ENCODE measurements around the gene IRGQ.
"Not testable (repeated sequence)": the region's sequence is repeated elsewhere in the genome, so short reads cannot be mapped to it uniquely, and the experiment has no call there.

IRGQ gene

DNA sequence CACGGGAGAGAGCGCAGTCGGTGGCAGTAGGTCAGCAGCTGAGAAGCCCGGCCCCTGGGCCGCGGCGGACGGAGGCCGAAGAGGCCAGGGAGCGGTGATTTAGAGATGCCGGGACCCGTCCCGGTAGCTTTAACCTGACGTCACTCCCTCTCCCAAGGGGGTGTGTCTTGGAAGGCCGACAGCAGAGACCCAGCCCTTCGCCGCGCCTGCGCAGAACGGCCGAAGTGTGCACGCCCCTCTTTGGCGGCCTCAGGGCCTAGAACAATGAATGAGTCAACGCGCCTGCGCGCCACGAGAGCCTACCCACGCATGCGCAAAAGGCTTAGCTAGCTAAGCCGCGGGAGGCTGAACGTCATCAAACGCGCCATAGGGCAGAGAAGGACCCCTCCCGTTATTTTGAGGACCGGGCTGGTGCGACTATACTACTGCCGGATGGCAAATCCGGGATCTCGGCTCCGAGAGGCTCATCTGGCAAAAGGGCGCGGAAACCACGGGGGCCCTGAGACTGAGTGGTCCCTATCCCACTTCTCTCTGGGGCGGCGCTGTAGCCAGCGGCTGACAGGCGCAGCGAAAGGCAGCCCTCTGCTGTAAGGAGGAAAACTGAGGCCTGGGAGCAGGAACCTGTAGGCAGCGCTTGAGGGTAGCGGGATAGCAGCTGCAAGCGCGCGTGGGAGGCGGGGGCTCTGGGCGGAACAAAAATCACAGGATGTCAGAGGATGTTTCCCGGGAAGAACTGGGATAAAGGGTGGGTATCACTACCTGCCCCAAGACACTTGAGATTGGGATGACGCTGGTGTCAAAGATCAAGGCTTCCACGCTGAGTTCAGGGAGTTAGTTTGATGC lies at the start of gene IRGQ, which contains the start of gene ZNF576:
IRGQ (minus strand) TSS at position 136 of the 843 bp plus-strand sequence. CDS start 796 bp downstream, outside the sequence.
ZNF576 (plus strand) TSS at position 597 of the 843 bp plus-strand sequence. CDS start 514 bp downstream, outside the sequence.
- DNase-seq = peak; percentile 99

GRCh38 chr19:43644181-43644580 lies 48.2 kb upstream of the IRGQ start:
- DNase-seq = no peak

DNA sequence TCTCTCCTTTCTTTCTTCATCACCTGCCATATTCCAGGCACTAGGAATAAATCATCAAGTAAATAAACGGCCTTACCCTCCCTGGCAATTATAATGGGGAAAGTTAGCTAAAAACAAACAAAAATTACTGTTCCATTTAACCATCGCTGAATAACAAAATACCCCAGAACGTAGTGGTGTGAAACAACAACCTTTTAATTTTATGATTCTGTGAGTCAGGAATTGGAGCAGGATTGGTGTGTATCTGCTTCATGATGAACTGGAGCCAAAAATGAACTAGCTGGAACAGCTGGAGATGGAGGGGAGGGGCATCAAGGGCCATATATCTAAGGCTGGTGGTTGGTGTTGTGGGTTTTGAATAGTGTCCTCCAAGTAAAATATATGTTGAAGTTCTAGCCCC lies 47.4 kb upstream of the IRGQ start:
- DNase-seq = peak; percentile 20

DNA sequence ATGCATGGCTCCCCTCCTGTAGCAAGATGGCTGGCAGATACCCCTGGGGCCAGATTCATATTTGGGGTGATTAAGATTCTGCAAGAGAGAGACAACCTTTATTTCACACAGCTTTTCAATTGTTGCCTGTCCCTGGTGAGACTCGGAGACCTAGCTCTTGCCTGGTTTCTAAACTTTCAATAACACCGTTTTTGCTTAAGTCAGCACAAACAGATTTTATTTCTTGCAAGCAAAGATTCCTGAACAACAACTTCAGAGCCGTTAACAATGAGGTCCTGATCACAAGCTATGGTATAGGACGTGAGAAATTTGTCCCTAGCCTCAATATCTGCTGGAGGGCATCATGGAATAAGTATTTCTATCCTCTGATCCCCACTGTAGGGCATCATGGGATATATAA lies 46.6 kb upstream of the IRGQ start:
- DNase-seq = no peak

- no peak for DNase-seq
Measured at GRCh38 chr19:43641333-43641732, 45.4 kb upstream of the IRGQ start.

GRCh38 chr19:43640424-43640757 lies 44.5 kb upstream of the IRGQ start:
- DNase-seq = no peak

- DNase-seq = peak; percentile 12
Measured at GRCh38 chr19:43639519-43640423, 43.8 kb upstream of the IRGQ start, which contains the start of gene CADM4. Gene CADM4 (minus strand): TSS chr19:43639850. CDS start chr19:43639790, 60 bp downstream.

DNA sequence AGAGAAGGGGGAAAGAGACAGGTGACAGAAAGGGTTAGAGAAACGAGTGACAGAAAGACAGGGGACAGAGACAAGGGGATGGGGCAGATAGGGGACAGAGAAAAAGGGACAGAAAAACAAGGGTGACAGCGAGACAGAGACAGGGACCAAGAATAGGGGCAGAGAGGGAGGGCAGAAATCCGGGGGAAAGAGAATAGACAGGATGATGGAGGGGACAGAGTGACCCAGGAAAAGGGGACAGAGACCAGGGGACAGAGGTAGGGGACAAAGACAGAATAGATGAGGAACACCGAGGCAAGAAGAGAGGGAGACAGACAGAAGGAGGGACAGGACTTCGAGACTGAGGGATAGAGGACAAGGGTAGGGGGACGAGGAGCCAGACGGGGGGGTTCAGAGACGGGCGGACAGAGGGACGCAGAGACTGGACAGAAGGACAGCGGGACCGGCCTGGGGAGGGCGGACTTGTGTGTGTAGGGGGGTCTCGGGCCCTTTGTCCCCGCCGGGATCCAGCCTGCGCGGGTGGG lies 43.1 kb upstream of the IRGQ start:
- no peak for DNase-seq

GRCh38 chr19:43638214-43638994 lies 42.5 kb upstream of the IRGQ start:
- no peak for DNase-seq

- no peak for DNase-seq
Measured at GRCh38 chr19:43636121-43636683, 40.3 kb upstream of the IRGQ start.

DNA sequence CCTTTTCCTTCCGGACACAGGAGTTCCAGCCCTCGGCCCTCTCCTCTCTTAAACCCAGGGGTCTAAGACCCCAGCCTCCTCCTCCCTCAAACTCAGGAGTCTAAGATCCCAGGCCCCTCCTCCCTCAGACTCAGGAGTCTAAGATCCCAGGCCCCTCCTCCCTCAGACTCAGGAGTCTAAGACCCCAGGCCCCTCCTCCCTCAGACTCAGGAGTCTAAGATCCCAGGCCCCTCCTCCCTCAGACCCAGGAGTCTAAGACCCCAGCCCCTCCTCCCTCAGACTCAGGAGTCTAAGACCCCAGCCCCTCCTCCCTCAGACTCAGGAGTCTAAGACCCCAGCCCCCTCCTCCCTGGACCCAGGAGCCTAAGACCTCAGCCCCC lies 39.6 kb upstream of the IRGQ start:
- not testable (repeated sequence) for DNase-seq

DNA sequence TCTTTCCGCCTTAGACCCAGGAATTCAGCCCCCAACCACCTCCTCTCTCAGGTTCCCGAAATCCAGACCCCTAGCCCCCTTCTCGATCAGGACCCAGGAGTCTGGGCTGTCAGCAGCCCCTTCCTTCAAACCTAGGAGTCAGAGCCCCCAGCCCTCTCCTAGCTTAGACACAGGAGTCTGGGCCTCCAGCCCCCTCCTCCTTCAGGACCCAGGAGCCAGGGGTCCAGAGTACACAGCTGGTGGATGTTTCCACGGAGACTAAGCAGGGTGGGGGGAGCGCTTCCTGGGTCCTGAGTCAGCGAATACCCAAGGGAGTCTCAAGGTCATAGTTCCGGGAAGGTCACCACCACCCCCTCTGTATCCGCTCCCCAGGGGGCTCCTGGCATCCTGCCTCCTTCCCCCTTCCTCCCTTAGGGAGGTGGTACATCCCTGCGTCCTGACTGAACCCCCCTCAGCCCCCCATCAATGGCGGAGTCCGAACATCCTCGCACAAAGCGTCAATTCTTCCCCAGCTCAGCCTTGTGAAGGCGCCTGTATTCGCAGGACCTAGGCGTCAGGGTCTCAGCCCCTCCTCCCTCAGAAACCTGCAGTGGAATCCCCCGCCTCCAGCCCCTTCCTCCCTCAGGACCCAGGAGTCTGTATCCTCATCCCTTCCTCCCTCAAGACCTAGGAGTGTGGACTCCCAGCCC lies 39.1 kb upstream of the IRGQ start:
- DNase-seq = no peak

DNA sequence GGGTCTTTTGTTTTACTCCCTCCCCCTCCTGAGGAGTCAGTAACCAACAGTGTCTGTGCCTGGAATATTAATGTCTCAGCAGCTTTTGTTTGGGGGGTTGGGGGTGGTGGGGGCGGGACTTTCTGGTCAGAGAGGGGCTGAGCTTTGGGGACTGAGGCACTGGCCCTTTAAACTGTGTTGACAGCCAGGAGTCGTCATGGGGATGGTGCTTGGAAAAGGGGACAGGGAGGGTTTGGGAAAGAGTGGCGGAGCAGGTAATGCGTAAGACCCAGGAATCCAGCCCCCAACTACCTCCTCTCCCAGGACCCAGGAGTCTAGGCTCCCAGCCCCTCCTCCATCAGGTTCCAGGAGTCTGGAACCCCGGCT lies 38.6 kb upstream of the IRGQ start:
- no peak for DNase-seq

GRCh38 chr19:43634068-43634467 lies 38.1 kb upstream of the IRGQ start:
- no peak for DNase-seq

GRCh38 chr19:43633520-43633919 lies 37.6 kb upstream of the IRGQ start:
- no peak for DNase-seq

DNA sequence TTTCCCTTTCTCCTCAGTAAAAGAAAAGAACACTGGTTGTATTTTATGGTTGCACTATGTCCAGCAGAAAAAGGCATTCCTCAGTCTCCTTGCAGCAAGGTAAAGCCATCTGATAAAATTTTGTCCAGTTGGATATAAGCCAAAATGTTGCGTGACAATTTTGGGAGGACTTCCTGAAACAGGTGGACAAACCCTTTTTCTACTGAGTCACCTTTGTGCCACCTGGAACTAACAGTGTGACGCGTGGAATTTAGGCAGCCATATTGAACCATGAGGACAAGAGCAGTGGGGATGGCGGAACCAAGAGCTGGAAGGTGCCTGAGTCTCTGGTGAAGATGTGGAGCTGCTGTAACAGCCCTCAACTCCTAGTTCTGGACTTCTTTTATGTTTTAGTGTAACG lies 35.6 kb upstream of the IRGQ start:
- DNase-seq = no peak

DNA sequence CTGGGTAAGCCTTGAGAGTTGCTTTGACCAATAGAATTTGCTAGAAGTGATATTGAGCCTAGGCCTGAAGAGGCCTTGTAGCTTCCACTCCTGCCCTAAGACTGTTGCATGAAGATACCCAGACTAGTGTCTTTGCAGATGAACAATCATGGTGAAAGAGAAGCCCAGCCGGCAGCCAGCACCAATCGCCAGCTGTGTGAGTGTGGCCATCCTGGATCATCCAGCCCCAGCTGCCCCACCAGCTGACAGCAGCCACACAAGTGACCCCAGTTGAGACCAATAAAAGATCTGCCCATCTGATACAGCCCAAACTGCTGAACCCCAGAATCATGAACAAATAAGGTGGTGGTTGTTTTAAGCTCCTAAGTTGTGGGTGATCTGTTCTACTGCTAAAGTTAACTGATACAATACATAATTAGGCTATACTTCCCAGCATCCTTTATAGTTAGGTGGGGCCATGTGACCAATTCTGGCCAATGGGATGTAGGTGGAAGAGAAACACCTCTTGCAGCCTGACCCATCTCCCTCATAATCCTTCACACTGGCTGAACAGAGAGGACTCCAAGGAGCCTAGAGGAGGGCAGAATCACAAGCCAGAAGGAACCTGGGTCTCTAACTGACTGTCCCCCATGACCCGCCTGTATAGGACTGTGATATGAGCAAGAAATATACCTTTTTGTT lies 32.9 kb upstream of the IRGQ start:
- DNase-seq = no peak

DNA sequence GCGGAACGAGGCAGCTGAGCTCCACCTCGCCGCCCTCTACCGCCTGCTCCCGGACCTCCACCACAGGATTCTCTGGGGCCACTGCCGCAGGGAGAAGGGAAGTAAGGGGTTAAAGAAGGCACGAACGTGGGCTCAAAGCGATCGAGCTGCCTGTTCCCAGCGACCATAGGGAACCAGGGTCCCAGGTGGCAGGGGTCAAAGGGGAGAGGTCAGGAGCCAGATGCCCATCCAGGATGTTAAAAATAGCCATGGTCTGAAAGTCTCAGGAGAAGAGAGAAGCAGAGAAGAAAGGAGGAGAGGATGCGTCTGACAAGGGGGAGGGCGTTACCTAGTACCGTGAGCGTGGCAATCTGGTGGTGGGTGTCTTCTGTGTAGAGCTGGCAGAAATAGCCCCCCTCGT lies 30.9 kb upstream of the IRGQ start:
- no peak for DNase-seq

DNA sequence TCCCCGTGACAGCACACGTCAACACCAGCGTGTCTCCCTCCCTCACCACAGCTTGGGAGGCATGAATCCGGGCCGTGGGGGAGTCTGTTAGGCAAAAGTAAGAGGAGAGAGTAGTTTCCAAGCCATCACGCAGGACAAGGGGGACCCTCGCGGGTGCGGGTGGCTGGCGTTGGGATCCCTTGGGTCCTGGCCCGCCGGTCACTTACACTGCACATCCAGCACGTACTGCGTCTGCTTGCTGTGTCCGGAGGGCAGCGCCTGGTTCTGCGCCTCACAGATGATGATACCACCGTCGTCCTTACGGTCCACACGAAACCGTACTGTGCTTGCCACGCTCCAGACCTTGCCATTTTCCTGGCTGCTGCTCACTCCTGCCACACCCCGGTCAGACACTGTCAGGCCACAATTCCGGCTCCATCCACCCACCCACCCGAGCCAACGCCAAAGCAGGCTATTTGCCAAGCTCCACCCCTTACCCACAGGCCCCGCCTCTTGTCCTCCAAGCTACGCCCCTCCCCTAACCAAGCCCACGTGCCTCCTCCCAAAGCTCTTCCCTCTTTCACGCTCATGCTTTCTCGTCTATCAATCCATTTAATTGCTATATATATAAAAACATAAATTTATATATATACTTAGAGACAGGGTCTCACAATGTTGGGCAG lies 30.1 kb upstream of the IRGQ start:
- DNase-seq = peak; percentile 9

DNA sequence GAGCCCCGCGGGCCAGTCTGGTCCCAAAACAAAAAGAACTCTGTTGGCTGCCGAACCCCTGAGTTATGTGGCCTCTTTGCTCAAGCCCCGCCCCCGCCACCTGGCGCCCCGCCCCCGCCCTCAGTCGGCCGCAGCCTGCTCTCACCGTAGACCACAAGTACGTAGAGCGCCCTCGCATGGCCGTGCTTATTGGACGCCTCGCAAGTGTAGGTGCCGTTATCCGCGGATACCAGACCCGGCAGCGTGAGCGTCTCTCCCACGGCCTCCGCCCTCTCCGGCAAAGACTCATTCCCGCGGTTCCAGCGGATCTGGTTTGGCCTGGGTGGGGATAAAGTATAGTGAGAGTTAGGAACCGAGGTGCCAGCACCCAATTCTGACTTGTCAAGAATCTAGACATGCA lies 29.0 kb upstream of the IRGQ start:
- DNase-seq = no peak

Data from NCI-H2029 (cell line).